OCI-LY7 (cell line): Measurements from ENCODE around the gene HGS. TPM values are rescaled to one million over a fixed set of nuclear protein-coding genes. Genes with fewer than 3 reads are reported as not detected.

ENCODE experiments used
- BruUV-seq: library from RNA; stranded (reverse); fragments of 400-500 nt; replicated peaks from 2 replicates; lab custom pipeline; 2021; lab: Mats Ljungman, UMichigan
- CTCF ChIA-PET: fragments of 300-600 bp; sonication (Branson Sonifier 250); formaldehyde crosslinking; loops from one replicate; lab custom pipeline; 2022; ENCODE audit warnings: antibody characterized with exemption; ENCODE audit not compliant: unreplicated experiment; lab: Charles Lee
- POLR2A ChIA-PET: fragments of 300-600 bp; sonication (Branson Sonifier 250); formaldehyde crosslinking; loops from one replicate; lab custom pipeline; 2022; ENCODE audit warnings: antibody characterized with exemption; lab: Charles Lee
- DNase-seq: peaks from one replicate; pipeline ENCODE4 v3.0.0-alpha.2; 2015; ENCODE audit warnings: low spot score
- H2AFZ ChIP-seq: fragments of 200-600 bp; sonication (generic), shearing (Covaris generic); 2 replicates; pipeline ENCODE4 v1.6.1; 2014; ENCODE audit warnings: mild to moderate bottlenecking, antibody characterized with exemption, low read length, moderate library complexity
- H3K27ac ChIP-seq: fragments of 200-600 bp; sonication (generic); 2 replicates; pipeline ENCODE4 v1.5.1; 2014; ENCODE audit warnings: mixed run types, low read depth, mild to moderate bottlenecking, moderate library complexity, low read length, inconsistent platforms; ENCODE audit not compliant: poor library complexity, severe bottlenecking
- H3K36me3 ChIP-seq: fragments of 200-600 bp; sonication (generic); 2 replicates; pipeline ENCODE4 v1.6.1; 2014; ENCODE audit warnings: mild to moderate bottlenecking, antibody characterized with exemption, low read length, moderate library complexity, mixed read lengths; ENCODE audit not compliant: insufficient read depth
- H3K4me1 ChIP-seq: fragments of 200-600 bp; sonication (generic); 2 replicates; pipeline ENCODE4 v1.5.1; 2014; ENCODE audit warnings: mild to moderate bottlenecking, low read length; ENCODE audit not compliant: insufficient read depth, poor library complexity, severe bottlenecking
- H3K4me2 ChIP-seq: fragments of 200-600 bp; sonication (generic); 2 replicates; pipeline ENCODE4 v1.6.1; 2014; ENCODE audit warnings: mild to moderate bottlenecking, low read length
- H3K4me3 ChIP-seq: fragments of 200-600 bp; sonication (generic); 2 replicates; pipeline ENCODE4 v1.5.1; 2014; ENCODE audit warnings: mild to moderate bottlenecking, low read depth, low read length; ENCODE audit not compliant: poor library complexity, severe bottlenecking
- H3K79me2 ChIP-seq: fragments of 200-600 bp; sonication (generic); 2 replicates; pipeline ENCODE4 v1.6.1; 2016; ENCODE audit warnings: low read depth, mild to moderate bottlenecking, low read length, moderate library complexity, mixed read lengths; ENCODE audit not compliant: insufficient read depth
- H3K9me2 ChIP-seq: fragments of 200-600 bp; sonication (generic); 2 replicates; pipeline ENCODE4 v1.6.1; 2016; ENCODE audit warnings: mild to moderate bottlenecking, low read length, mixed read lengths; ENCODE audit not compliant: insufficient read depth
- H3K9me3 ChIP-seq: fragments of 200-600 bp; sonication (generic); 2 replicates; pipeline ENCODE4 v1.6.1; 2014; ENCODE audit warnings: mild to moderate bottlenecking, mixed run types, low read length, mixed read lengths
- H4K20me1 ChIP-seq: fragments of 200-600 bp; sonication (generic); 2 replicates; pipeline ENCODE4 v1.6.1; 2014; ENCODE audit warnings: mild to moderate bottlenecking, antibody characterized with exemption, low read length, moderate library complexity, mixed read lengths; ENCODE audit not compliant: insufficient read depth
- EZH2phosphoT487 ChIP-seq: fragments of 200-600 bp; sonication (generic); IDR thresholded peaks from 2 replicates; pipeline ENCODE4 v1.6.1; 2018; ENCODE audit warnings: low read depth, borderline replicate concordance, mild to moderate bottlenecking, mixed run types, antibody characterized with exemption, low read length, moderate library complexity, mixed read lengths
- intact Hi-C: fragments of 100-400 bp; cut with micrococcal nuclease; formaldehyde crosslinking; loops from one replicate; pipeline ENCODE4 v1.10.0; 2022; ENCODE audit not compliant: unreplicated experiment
- total RNA-seq, 2 experiments: library from RNA; depleted of rRNA in 1 of 2; stranded (reverse); fragments of >200 nt in 1 of 2; shearing (Covaris generic) in 1 of 2; gene quantifications; 2 replicates each; pipeline ENCODE4 v1.2.3, GENCODE V29; 2014 to 2022
- TF ChIP-seq, protein P1 (sequence below): fragments of 200-600 bp; sonication (generic); conservative IDR thresholded peaks from 2 replicates; pipeline ENCODE4 v1.5.1; 2014; ENCODE audit warnings: mild to moderate bottlenecking, antibody characterized with exemption, low read length, moderate library complexity, mixed read lengths

HGS gene
- total RNA-seq, 2 experiments from 2014 or later: 162 to 175 TPM

- H3K4me3 ChIP-seq: no peak overlapping the region
- H3K79me2 ChIP-seq: peaks cover 14% of the 10 kb centered on the region; the same call in 1 of the 2 replicates
- H3K27ac ChIP-seq: no peak overlapping the region
- no peak overlapping the region for H2AFZ ChIP-seq
- CTCF ChIA-PET: no interaction called here
- no peaks in the 10 kb centered on the region for H3K9me3 ChIP-seq
- H3K4me1 ChIP-seq: peaks cover 10% of the 10 kb centered on the region
- H3K36me3 ChIP-seq: peaks cover 78% of the 10 kb centered on the region
- no peak for DNase-seq
- TF ChIP-seq, protein P1, sequence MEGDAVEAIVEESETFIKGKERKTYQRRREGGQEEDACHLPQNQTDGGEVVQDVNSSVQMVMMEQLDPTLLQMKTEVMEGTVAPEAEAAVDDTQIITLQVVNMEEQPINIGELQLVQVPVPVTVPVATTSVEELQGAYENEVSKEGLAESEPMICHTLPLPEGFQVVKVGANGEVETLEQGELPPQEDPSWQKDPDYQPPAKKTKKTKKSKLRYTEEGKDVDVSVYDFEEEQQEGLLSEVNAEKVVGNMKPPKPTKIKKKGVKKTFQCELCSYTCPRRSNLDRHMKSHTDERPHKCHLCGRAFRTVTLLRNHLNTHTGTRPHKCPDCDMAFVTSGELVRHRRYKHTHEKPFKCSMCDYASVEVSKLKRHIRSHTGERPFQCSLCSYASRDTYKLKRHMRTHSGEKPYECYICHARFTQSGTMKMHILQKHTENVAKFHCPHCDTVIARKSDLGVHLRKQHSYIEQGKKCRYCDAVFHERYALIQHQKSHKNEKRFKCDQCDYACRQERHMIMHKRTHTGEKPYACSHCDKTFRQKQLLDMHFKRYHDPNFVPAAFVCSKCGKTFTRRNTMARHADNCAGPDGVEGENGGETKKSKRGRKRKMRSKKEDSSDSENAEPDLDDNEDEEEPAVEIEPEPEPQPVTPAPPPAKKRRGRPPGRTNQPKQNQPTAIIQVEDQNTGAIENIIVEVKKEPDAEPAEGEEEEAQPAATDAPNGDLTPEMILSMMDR: no peak
- no peak for TF ChIP-seq EZH2phosphoT487
- POLR2A ChIA-PET: no interaction called here
- H4K20me1 ChIP-seq: no peaks in the 10 kb centered on the region
- no TSS peak for BruUV-seq
- no peak overlapping the region for H3K4me2 ChIP-seq
- intact Hi-C loops: no loop called here
- H3K9me2 ChIP-seq: no peaks in the 10 kb centered on the region
Observed at GRCh38 chr17:81672504-81672903, 11.3 kb upstream of the HGS start.

GRCh38 chr17:81672954-81673353 is 10.9 kb upstream of the HGS start:
- Histone ChIP-seq H4K20me1 (no peaks in the 10 kb centered on the region), H3K9me3 (no peaks in the 10 kb centered on the region), H3K9me2 (no peaks in the 10 kb centered on the region), H3K4me1 (peaks cover 6% of the 10 kb centered on the region), H3K79me2 (peaks cover 9% of the 10 kb centered on the region; the same call in 1 of the 2 replicates), H3K4me3 (no peak overlapping the region), H3K27ac (no peak overlapping the region), H2AFZ (no peak overlapping the region), H3K4me2 (no peak overlapping the region), H3K36me3 (peaks cover 74% of the 10 kb centered on the region)
- DNase-seq: no peak
- no TSS peak for BruUV-seq
- intact Hi-C loops: no loop called here
- TF ChIP-seq EZH2phosphoT487: no peak
- TF ChIP-seq, protein P1: no peak
- POLR2A ChIA-PET: no interaction called here
- CTCF ChIA-PET: no interaction called here

GRCh38 chr17:81673561-81674258 is 10.1 kb upstream of the HGS start:
- ChIA-PET CTCF (no interaction called here), POLR2A (no interaction called here)
- no peak for TF ChIP-seq EZH2phosphoT487
- TF ChIP-seq, protein P1: no peak
- H3K79me2 ChIP-seq: peaks cover 2% of the 10 kb centered on the region; the same call in 1 of the 2 replicates
- no peak overlapping the region for H3K4me3 ChIP-seq
- no peak overlapping the region for H3K4me2 ChIP-seq
- intact Hi-C loops: no loop called here
- H3K36me3 ChIP-seq: peaks cover 67% of the 10 kb centered on the region
- H3K4me1 ChIP-seq: no peaks in the 10 kb centered on the region
- no peak overlapping the region for H2AFZ ChIP-seq
- no TSS peak for BruUV-seq
- no peaks in the 10 kb centered on the region for H4K20me1 ChIP-seq
- no peaks in the 10 kb centered on the region for H3K9me2 ChIP-seq
- DNase-seq: no peak
- no peak overlapping the region for H3K27ac ChIP-seq
- H3K9me3 ChIP-seq: no peaks in the 10 kb centered on the region
